GM18502 (cell line): Measurements from ENCODE around the gene IFIH1.
A peak's percentile ranks its signal among the peaks of the same experiment; 100 is the strongest.

Source experiments
- ATAC-seq: cut with Tn5 transposase; IDR thresholded peaks from one replicate; pipeline ENCODE4 v1.9.1; 2021; ENCODE audit warnings: mild to moderate bottlenecking; ENCODE audit not compliant: unreplicated experiment, poor library complexity

IFIH1 gene

DNA sequence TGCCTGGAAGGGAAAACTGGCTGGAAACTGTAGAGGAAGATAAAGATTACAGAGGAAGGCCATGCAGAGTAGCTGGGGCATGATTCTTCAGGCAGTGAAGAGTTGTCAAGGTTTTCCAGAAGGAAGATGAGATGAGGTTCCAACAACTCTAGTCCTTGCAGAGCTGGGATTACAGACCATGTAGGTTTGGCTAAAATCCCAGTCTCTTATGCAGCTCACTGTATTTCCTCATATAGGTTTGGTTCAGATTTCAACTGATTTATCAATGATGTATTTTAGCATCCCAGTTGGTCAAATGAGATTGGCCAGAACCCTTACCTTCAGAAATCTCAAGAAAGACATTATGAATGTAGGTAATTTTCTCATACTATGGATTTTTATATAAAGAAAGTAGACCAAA lies 91.6 kb downstream of the IFIH1 start:
- no peak for ATAC-seq

DNA sequence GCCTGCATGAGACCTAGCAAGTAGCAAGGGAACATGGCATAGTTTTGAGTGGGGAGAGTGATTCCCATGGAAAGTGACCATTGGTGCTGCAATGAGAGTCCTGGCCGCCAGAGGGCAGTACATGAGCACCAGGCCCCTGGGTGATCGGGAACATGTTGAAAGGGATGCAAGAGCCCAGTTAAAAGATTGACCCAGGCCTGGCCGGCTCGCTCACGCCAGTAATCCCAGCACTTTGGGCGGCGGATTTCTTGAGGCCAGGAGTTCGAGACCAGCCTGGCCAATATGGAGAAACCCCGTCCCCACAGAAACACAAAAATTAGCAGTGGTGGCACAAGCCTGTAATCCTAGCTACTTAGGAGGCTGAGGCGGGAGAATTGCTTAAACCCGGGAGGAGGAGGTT lies 97.4 kb downstream of the IFIH1 start:
- ATAC-seq: peak; percentile 95

DNA sequence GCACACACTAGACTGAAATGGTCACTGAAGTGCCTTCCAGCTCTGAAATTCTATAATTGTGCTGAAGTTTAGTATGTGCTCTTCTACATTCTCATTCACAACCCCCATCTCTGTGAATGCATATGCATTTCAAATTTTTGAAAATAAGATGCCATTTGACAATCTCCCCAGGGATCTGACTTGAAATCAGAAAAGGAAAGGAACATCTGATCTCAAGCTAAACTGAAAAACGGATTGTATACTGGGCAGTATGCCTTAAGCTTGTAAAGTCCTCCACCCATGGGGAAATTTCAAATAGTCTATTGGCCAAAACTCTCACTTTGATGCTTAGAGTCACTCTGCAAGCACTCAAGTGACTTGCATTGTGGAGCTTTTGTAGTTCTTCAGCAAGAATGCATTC lies 98.1 kb downstream of the IFIH1 start:
- no peak for ATAC-seq

DNA sequence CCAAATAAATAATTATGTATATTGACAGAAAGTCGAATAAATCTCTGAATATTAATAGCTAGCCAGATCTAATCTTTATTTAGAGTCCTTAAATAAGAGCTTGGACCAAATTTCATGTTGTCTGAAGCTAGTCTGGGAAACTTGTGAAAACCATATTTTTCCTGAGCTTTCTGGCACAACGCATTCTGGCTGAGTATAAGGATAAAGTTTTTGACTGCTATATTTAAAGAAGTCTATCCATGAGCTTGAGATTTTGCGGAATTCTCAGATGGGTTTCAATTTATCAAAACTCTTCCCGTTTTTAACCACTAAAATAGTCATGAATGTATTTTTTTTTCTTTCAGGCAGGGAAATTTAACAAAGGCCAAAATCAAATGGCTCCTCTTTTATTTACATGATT lies 99.1 kb downstream of the IFIH1 start:
- no peak for ATAC-seq

DNA sequence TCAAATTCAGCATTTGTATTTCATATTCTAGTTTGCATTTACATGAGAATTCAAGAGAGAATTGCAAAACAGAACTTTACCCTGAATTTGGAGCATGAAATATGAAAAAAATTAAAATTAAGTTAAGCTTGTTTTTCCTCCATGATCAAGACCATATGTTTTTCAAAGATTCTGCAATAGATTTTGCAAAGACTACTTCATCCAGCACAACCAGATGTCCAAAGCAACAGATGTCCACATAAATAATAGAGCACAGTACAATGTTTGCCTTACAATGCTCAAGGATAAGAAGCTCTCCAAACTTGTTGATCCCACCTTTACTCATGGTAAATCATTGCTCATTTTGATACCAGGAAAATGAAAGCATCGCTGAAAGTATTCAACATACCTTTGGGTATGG lies 100.9 kb downstream of the IFIH1 start:
- ATAC-seq: no peak
